HL-60 (cell line): ENCODE measurements around the gene PROM1.

ENCODE experiments used
- DNase-seq, 2 experiments: peaks; one replicate each; pipeline ENCODE4 v3.0.0-alpha.2; 2010 to 2020; ENCODE audit warnings: low read depth in 1 of 2, low spot score in 1 of 2
- H3K27ac ChIP-seq: fragments of 250-450 bp; sonication (Bioruptor Pico); replicated peaks from 2 replicates; pipeline ENCODE4 v1.5.1; 2020; ENCODE audit warnings: mild to moderate bottlenecking, moderate library complexity
- H3K27me3 ChIP-seq: fragments of 250-450 bp; sonication (Bioruptor Pico); 2 replicates; pipeline ENCODE4 v1.5.1; 2021; ENCODE audit warnings: mild to moderate bottlenecking, moderate library complexity; ENCODE audit not compliant: insufficient read depth, poor library complexity, severe bottlenecking
- H3K4me3 ChIP-seq: replicated peaks from 2 replicates; pipeline ENCODE4 v1.5.1; 2011; ENCODE audit warnings: mild to moderate bottlenecking, control low read depth, low read length; ENCODE audit not compliant: insufficient read depth
- GABPA ChIP-seq: IDR thresholded peaks from 2 replicates; pipeline ENCODE4 v1.6.1; 2012; ENCODE audit warnings: low read depth
- POLR2AphosphoS5 ChIP-seq: IDR thresholded peaks from 2 replicates; pipeline ENCODE4 v1.6.1; 2012; ENCODE audit warnings: low read depth
- SPI1 ChIP-seq: IDR thresholded peaks from 2 replicates; pipeline ENCODE4 v1.6.1; 2012; ENCODE audit warnings: low read depth, mild to moderate bottlenecking, borderline replicate concordance
- TF ChIP-seq, protein P1 (sequence below): IDR thresholded peaks from 2 replicates; pipeline ENCODE4 v1.6.1; 2012; ENCODE audit warnings: low read depth; ENCODE audit not compliant: insufficient replicate concordance
- TF ChIP-seq, protein P2 (sequence below): IDR thresholded peaks from one replicate; pipeline ENCODE4 v1.5.1; 2011; ENCODE audit warnings: low read length, control low read depth, inconsistent platforms; ENCODE audit not compliant: insufficient read depth

The PROM1 gene

DNA sequence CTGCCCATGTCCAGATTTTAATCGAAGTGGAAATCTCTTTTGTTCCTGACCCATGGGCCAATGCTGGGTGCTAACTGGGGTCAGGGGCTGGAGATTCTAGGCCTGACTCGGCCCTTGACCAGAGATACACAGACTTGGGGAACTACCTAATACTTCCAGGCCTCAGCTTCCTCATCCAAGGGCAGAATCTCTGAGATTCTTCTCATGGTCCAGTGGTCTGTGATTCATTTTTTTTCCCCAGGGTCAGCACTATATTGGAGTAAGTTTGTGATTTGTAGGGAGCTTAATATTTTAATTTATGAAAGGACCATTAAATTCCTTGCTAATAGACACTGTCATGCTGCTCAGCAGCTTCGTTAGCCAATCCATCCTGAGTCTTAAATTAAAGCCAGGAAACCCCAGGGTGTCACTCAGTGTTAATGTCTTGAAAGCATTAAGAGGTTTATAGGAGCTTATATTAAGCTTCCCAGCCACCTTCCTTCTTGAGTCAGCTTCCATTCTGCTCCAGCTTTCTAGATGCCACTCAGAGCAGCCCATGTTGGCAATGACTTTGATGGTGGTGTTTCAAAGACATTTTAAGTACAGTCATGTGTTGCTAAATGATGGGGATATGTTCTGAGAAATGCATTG is 27.0 kb upstream of the PROM1 start:
- Histone ChIP-seq H3K27me3 (no peaks in the 10 kb centered on the region), H3K4me3 (no peak overlapping the region), H3K27ac (no peak overlapping the region)
- no peak for DNase-seq
- TF ChIP-seq POLR2AphosphoS5, result no peak
- TF ChIP-seq, protein P1, sequence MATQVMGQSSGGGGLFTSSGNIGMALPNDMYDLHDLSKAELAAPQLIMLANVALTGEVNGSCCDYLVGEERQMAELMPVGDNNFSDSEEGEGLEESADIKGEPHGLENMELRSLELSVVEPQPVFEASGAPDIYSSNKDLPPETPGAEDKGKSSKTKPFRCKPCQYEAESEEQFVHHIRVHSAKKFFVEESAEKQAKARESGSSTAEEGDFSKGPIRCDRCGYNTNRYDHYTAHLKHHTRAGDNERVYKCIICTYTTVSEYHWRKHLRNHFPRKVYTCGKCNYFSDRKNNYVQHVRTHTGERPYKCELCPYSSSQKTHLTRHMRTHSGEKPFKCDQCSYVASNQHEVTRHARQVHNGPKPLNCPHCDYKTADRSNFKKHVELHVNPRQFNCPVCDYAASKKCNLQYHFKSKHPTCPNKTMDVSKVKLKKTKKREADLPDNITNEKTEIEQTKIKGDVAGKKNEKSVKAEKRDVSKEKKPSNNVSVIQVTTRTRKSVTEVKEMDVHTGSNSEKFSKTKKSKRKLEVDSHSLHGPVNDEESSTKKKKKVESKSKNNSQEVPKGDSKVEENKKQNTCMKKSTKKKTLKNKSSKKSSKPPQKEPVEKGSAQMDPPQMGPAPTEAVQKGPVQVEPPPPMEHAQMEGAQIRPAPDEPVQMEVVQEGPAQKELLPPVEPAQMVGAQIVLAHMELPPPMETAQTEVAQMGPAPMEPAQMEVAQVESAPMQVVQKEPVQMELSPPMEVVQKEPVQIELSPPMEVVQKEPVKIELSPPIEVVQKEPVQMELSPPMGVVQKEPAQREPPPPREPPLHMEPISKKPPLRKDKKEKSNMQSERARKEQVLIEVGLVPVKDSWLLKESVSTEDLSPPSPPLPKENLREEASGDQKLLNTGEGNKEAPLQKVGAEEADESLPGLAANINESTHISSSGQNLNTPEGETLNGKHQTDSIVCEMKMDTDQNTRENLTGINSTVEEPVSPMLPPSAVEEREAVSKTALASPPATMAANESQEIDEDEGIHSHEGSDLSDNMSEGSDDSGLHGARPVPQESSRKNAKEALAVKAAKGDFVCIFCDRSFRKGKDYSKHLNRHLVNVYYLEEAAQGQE, result no peak
- TF ChIP-seq GABPA, result no peak
- TF ChIP-seq, protein P2, sequence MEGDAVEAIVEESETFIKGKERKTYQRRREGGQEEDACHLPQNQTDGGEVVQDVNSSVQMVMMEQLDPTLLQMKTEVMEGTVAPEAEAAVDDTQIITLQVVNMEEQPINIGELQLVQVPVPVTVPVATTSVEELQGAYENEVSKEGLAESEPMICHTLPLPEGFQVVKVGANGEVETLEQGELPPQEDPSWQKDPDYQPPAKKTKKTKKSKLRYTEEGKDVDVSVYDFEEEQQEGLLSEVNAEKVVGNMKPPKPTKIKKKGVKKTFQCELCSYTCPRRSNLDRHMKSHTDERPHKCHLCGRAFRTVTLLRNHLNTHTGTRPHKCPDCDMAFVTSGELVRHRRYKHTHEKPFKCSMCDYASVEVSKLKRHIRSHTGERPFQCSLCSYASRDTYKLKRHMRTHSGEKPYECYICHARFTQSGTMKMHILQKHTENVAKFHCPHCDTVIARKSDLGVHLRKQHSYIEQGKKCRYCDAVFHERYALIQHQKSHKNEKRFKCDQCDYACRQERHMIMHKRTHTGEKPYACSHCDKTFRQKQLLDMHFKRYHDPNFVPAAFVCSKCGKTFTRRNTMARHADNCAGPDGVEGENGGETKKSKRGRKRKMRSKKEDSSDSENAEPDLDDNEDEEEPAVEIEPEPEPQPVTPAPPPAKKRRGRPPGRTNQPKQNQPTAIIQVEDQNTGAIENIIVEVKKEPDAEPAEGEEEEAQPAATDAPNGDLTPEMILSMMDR, result no peak
- no peak for TF ChIP-seq SPI1

DNA sequence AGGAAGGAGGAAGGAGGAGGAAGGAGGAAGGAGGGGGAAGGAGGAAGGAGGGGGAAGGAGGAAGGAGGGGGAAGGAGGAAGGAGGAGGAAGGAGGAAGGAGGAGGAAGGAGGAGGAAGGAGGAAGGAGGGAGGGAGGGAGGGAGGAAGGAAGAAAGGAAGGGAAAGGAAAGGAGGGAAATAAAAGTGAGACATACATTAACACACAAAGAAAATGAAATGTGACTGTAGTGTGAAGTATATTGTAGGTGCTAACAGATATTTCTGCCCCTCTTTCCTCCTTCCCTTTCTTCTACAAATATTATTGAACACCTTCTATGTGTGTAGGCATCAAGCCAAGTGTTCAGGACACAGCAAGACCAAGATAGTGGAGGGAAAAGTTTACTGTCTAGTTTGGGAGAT is 26.4 kb upstream of the PROM1 start:
- H3K27ac ChIP-seq, result no peak overlapping the region
- DNase-seq, result no peak
- TF ChIP-seq GABPA (no peak), POLR2AphosphoS5 (no peak), SPI1 (no peak)
- TF ChIP-seq, protein P1, result no peak
- TF ChIP-seq, protein P2, result no peak
- H3K4me3 ChIP-seq, result no peak overlapping the region
- H3K27me3 ChIP-seq, result no peaks in the 10 kb centered on the region

DNA sequence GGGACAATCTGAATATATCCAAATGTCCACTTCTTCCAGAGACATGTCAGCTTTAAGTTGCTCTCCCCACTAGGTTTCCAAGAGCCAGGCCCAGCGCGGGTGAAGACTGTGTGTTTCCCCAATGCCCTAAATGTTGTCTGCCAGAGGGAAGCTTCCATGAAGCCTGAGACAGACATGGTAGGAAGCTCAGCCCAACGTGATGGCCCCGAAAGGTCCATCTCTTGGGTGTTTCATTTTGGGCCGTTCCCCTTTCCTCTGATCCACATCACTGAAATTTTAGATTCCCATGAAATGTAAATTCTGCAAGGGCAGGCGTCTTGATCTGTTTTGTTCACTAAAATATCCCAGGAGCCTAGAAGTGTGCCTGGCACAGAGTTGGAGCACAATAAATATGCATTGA is 25.4 kb upstream of the PROM1 start:
- no peak for TF ChIP-seq GABPA
- no peak for TF ChIP-seq POLR2AphosphoS5
- TF ChIP-seq, protein P2, result no peak
- TF ChIP-seq, protein P1, result no peak
- no peak for TF ChIP-seq SPI1

More for the DNA sequence above, 25.4 kb upstream of the PROM1 start:
- no peak overlapping the region for H3K27ac ChIP-seq
- no peaks in the 10 kb centered on the region for H3K27me3 ChIP-seq
- no peak for DNase-seq
- H3K4me3 ChIP-seq, result no peak overlapping the region
